ENCODE results near the gene MMAA.
A peak's percentile ranks its signal among the peaks of the same experiment; 100 is the strongest.
"Not testable (repeated sequence)": the region's sequence is repeated elsewhere in the genome, so short reads cannot be mapped to it uniquely, and the experiment has no call there.

The MMAA gene

GRCh38 chr4:145619639-145619996, 433 bp downstream of the MMAA start:
- peak overlapping the region; percentile 89 for H3K4me3 ChIP-seq (replicated peaks; ENCODE audit: low read depth, low read length)
- DNase-seq (ENCODE audit: low read depth) = peak; percentile 53
- no peak for TF ChIP-seq CTCF (IDR thresholded peaks at IDR 0.05; ENCODE audit: low read length, missing control alignments)

- not testable (repeated sequence) for H3K4me3 ChIP-seq (replicated peaks; ENCODE audit: low read depth, low read length); DNase-seq (ENCODE audit: low read depth)
These were observed 2.9 kb downstream of the MMAA start for GRCh38 chr4:145622067-145622466.

GRCh38 chr4:145623831-145624230, 4.6 kb downstream of the MMAA start:
- H3K4me3 ChIP-seq (replicated peaks; ENCODE audit: low read depth, low read length) = no peak overlapping the region
- peak; percentile 37 for DNase-seq (ENCODE audit: low read depth)
- no peak for TF ChIP-seq CTCF (IDR thresholded peaks at IDR 0.05; ENCODE audit: low read length, missing control alignments)

GRCh38 chr4:145625677-145626622, 6.8 kb downstream of the MMAA start:
- no peak for TF ChIP-seq CTCF (IDR thresholded peaks at IDR 0.05; ENCODE audit: low read length, missing control alignments)
- DNase-seq (ENCODE audit: low read depth) = no peak
- no peak overlapping the region for H3K4me3 ChIP-seq (replicated peaks; ENCODE audit: low read depth, low read length)

- TF ChIP-seq CTCF (IDR thresholded peaks at IDR 0.05; ENCODE audit: low read length, missing control alignments) = no peak
- DNase-seq (ENCODE audit: low read depth) = no peak
- no peak overlapping the region for H3K4me3 ChIP-seq (replicated peaks; ENCODE audit: low read depth, low read length)
These were observed 7.4 kb downstream of the MMAA start for GRCh38 chr4:145626623-145626982.

GRCh38 chr4:145635117-145635516, 15.9 kb downstream of the MMAA start:
- DNase-seq (ENCODE audit: low read depth) = no peak
- H3K4me3 ChIP-seq (replicated peaks; ENCODE audit: low read depth, low read length) = no peak overlapping the region
- no peak for TF ChIP-seq CTCF (IDR thresholded peaks at IDR 0.05; ENCODE audit: low read length, missing control alignments)

- H3K4me3 ChIP-seq (replicated peaks; ENCODE audit: low read depth, low read length) = no peak overlapping the region
- no peak for TF ChIP-seq CTCF (IDR thresholded peaks at IDR 0.05; ENCODE audit: low read length, missing control alignments)
- peak; percentile 15 for DNase-seq (ENCODE audit: low read depth)
These were observed 16.4 kb downstream of the MMAA start for GRCh38 chr4:145635630-145636029.

Data from fibroblast of pulmonary artery (primary cell).